Measurements from ENCODE around the gene FFAR3.

GRCh38 chr19:35378356-35378755 is 20.1 kb downstream of the FFAR3 start:
- TF ChIP-seq CTCF (IDR thresholded peaks at IDR 0.05): no peak
- no peak for TF ChIP-seq ZFX (IDR thresholded peaks at IDR 0.05; ENCODE audit: borderline replicate concordance)
